IMR-90 (cell line): ENCODE data around the gene PTPRS. TPM values are rescaled to one million over a fixed set of nuclear protein-coding genes. Genes with fewer than 3 reads are reported as not detected.
"Not testable (repeated sequence)": the region's sequence is repeated elsewhere in the genome, so short reads cannot be mapped to it uniquely, and the experiment has no call there.

Source experiments
- ATAC-seq: fragments of 200-7000 bp; cut with Tn5 transposase; 2 replicates; pipeline ENCODE4 v1.9.1; 2020; ENCODE audit warnings: low read depth, mild to moderate bottlenecking, moderate library complexity
- BruUV-seq: library from RNA; stranded (reverse); fragments of 400-500 nt; replicated peaks from 2 replicates; lab custom pipeline; 2021; lab: Mats Ljungman, UMichigan
- CTCF ChIA-PET: fragments of 300-600 bp; formaldehyde crosslinking; extraction: SDS; loops from one replicate; lab custom pipeline; 2021; ENCODE audit warnings: antibody characterized with exemption; lab: Yijun Ruan, JAX
- POLR2A ChIA-PET: fragments of 300-600 bp; sonication (Branson Sonifier 250); formaldehyde crosslinking; loops from one replicate; lab custom pipeline; 2022; ENCODE audit warnings: antibody characterized with exemption; ENCODE audit not compliant: unreplicated experiment; lab: Charles Lee
- DNase-seq: peaks from one replicate; pipeline ENCODE4 v3.0.0; 2013
- H2AFZ ChIP-seq: replicated peaks from 2 replicates; pipeline ENCODE3; 2013; ENCODE audit warnings: low read length, mild to moderate bottlenecking; ENCODE audit not compliant: poor library complexity
- H2AK5ac ChIP-seq: 2 replicates; pipeline ENCODE4 v1.6.1; 2013; ENCODE audit warnings: low read depth, low read length, inconsistent platforms
- H2AK9ac ChIP-seq: replicated peaks from 2 replicates; pipeline ENCODE3; 2013; ENCODE audit warnings: mild to moderate bottlenecking, low read depth, low read length, moderate library complexity; ENCODE audit not compliant: poor library complexity
- H2BK120ac ChIP-seq: 2 replicates; pipeline ENCODE4 v1.6.1; 2013; ENCODE audit warnings: low read depth, low read length, inconsistent platforms
- H2BK15ac ChIP-seq: 3 replicates; pipeline ENCODE4 v1.6.1; 2013; ENCODE audit warnings: low read depth, low read length, inconsistent platforms
- H2BK20ac ChIP-seq: 2 replicates; pipeline ENCODE4 v1.6.1; 2013; ENCODE audit warnings: low read depth, mild to moderate bottlenecking, inconsistent platforms, low read length, moderate library complexity
- H2BK5ac ChIP-seq: 2 replicates; pipeline ENCODE4 v1.6.1; 2013; ENCODE audit warnings: mild to moderate bottlenecking, low read depth, low read length, inconsistent platforms; ENCODE audit not compliant: poor library complexity, severe bottlenecking
- H3K14ac ChIP-seq: replicated peaks from 2 replicates; pipeline ENCODE4 v1.6.1; 2013; ENCODE audit warnings: low read depth, low read length, inconsistent platforms
- H3K18ac ChIP-seq: 2 replicates; pipeline ENCODE4 v1.6.1; 2013; ENCODE audit warnings: low read depth, low read length, control low read depth
- H3K23ac ChIP-seq: 2 replicates; pipeline ENCODE4 v1.6.1; 2013; ENCODE audit warnings: low read depth, low read length, inconsistent platforms
- H3K27ac ChIP-seq: 2 replicates; pipeline ENCODE4 v1.5.1; 2013; ENCODE audit warnings: mild to moderate bottlenecking, control low read depth, low read length; ENCODE audit not compliant: insufficient read depth
- H3K27me3 ChIP-seq: 2 replicates; pipeline ENCODE4 v1.6.1; 2013; ENCODE audit warnings: low read length; ENCODE audit not compliant: control insufficient read depth, insufficient read depth
- H3K36me3 ChIP-seq: 2 replicates; pipeline ENCODE4 v1.6.1; 2013; ENCODE audit warnings: low read length, mixed read lengths; ENCODE audit not compliant: control insufficient read depth, insufficient read depth
- H3K4ac ChIP-seq: 2 replicates; pipeline ENCODE4 v1.6.1; 2013; ENCODE audit warnings: low read depth, low read length, inconsistent platforms
- H3K4me1 ChIP-seq: 2 replicates; pipeline ENCODE4 v1.6.1; 2013; ENCODE audit warnings: low read length, mixed read lengths; ENCODE audit not compliant: control insufficient read depth, insufficient read depth
- H3K4me2 ChIP-seq: 2 replicates; pipeline ENCODE4 v1.6.1; 2013; ENCODE audit warnings: low read depth, mild to moderate bottlenecking, control low read depth, low read length, moderate library complexity
- H3K4me3 ChIP-seq: 2 replicates; pipeline ENCODE4 v1.5.1; 2013; ENCODE audit warnings: low read depth, mild to moderate bottlenecking, control low read depth, low read length, moderate library complexity; ENCODE audit not compliant: insufficient read depth
- H3K56ac ChIP-seq: 2 replicates; pipeline ENCODE4 v1.6.1; 2013; ENCODE audit warnings: low read length, inconsistent platforms; ENCODE audit not compliant: insufficient read depth; ENCODE audit errors: extremely low read depth
- H3K79me1 ChIP-seq, 2 experiments: 2 replicates each; pipeline ENCODE4 v1.6.1; 2013; ENCODE audit warnings: low read length in 2 of 2, inconsistent platforms in 1 of 2, low read depth in 1 of 2
- H3K9ac ChIP-seq: 2 replicates; pipeline ENCODE4 v1.6.1; 2013; ENCODE audit warnings: low read depth, low read length, control low read depth
- H3K9me1 ChIP-seq: 2 replicates; pipeline ENCODE4 v1.6.1; 2013; ENCODE audit warnings: low read length, inconsistent platforms; ENCODE audit not compliant: insufficient read depth
- H3K9me3 ChIP-seq: 2 replicates; pipeline ENCODE4 v1.6.1; 2013; ENCODE audit warnings: low read length; ENCODE audit not compliant: control insufficient read depth, insufficient read depth
- H4K20me1 ChIP-seq: 2 replicates; pipeline ENCODE4 v1.6.1; 2013; ENCODE audit warnings: low read length, inconsistent platforms; ENCODE audit not compliant: insufficient read depth
- H4K5ac ChIP-seq: 2 replicates; pipeline ENCODE4 v1.6.1; 2013; ENCODE audit warnings: mild to moderate bottlenecking, low read depth, low read length, control low read depth
- H4K8ac ChIP-seq, 2 experiments: 2 replicates each; pipeline ENCODE4 v1.6.1; 2013; ENCODE audit warnings: low read depth in 2 of 2, low read length in 2 of 2, control low read depth in 1 of 2, inconsistent platforms in 1 of 2
- H4K91ac ChIP-seq: 2 replicates; pipeline ENCODE4 v1.6.1; 2013; ENCODE audit warnings: low read depth, low read length, inconsistent platforms; ENCODE audit not compliant: insufficient read depth
- FOS ChIP-seq: fragments of 150-350 bp; IDR thresholded peaks from 2 replicates; pipeline ENCODE4 v1.6.1; 2016; ENCODE audit warnings: low read depth, low read length
- MAFK ChIP-seq: IDR thresholded peaks from 2 replicates; pipeline ENCODE4 v1.6.1; 2012; ENCODE audit warnings: low read depth, low read length, improper control_type of control experiment
- MXI1 ChIP-seq: IDR thresholded peaks from 2 replicates; pipeline ENCODE4 v1.6.1; 2012; ENCODE audit warnings: low read depth, mild to moderate bottlenecking, low read length, moderate library complexity, borderline replicate concordance
- NFE2L2 ChIP-seq: fragments of 150-350 bp; IDR thresholded peaks from 2 replicates; pipeline ENCODE4 v1.6.1; 2016; ENCODE audit warnings: low read depth, mild to moderate bottlenecking, low read length
- RCOR1 ChIP-seq: IDR thresholded peaks from 2 replicates; pipeline ENCODE4 v1.6.1; 2012; ENCODE audit warnings: mild to moderate bottlenecking, low read length, improper control_type of control experiment; ENCODE audit not compliant: insufficient replicate concordance
- RFX5 ChIP-seq: IDR thresholded peaks from 2 replicates; pipeline ENCODE4 v1.8.0; 2012; ENCODE audit warnings: low read depth, mild to moderate bottlenecking, low read length, moderate library complexity
- SMC3 ChIP-seq: fragments of 150-350 bp; IDR thresholded peaks from 2 replicates; pipeline ENCODE4 v1.6.1; 2016; ENCODE audit warnings: low read depth, mild to moderate bottlenecking, antibody characterized with exemption, low read length, moderate library complexity
- WGBS, 2 experiments: methylation state at CpG; one replicate each; pipeline versions ENCODE4 v1.1.5 to v1.1.7; 2013; ENCODE audit warnings: missing lambda C conversion rate in 2 of 2; ENCODE audit not compliant: insufficient read length in 1 of 2; ENCODE audit errors: extremely low coverage in 2 of 2; 5-methylcytosine and 5-hydroxymethylcytosine counted together
- dilution Hi-C: fragments of 300-500 bp; cut with HindIII; formaldehyde crosslinking; loops from one replicate; pipeline ENCODE4 v1.14.3; 2018; ENCODE audit warnings: low sequenced_read_pairs; ENCODE audit not compliant: unreplicated experiment
- in situ Hi-C: fragments of 300-500 bp; cut with MboI; formaldehyde crosslinking; loops from 3 replicates; pipeline ENCODE4 v1.14.3; 2019; ENCODE audit warnings: low sequenced_read_pairs, inconsistent platforms, mixed read lengths
- intact Hi-C: fragments of 100-400 bp; cut with micrococcal nuclease; formaldehyde crosslinking; loops from 2 replicates; pipeline ENCODE4 v1.10.0; 2022
- polyA plus RNA-seq, 3 experiments: library from polyadenylated mRNA; depleted of rRNA; stranded (reverse); fragments of >200 nt; gene quantifications; 2 replicates each; pipeline ENCODE4 v1.2.3, GENCODE V29; 2012; ENCODE audit warnings: low replicate concordance in 1 of 3
- total RNA-seq: library from RNA; depleted of rRNA; stranded (reverse); fragments of >200 nt; gene quantifications from 2 replicates; pipeline ENCODE4 v1.2.3, GENCODE V29; 2012
- TF ChIP-seq, protein P1 (sequence below): fragments of 150-350 bp; IDR thresholded peaks from 2 replicates; pipeline ENCODE4 v1.6.1; 2016; ENCODE audit warnings: low read depth, mild to moderate bottlenecking, low read length, moderate library complexity, borderline replicate concordance

PTPRS gene
- total and polyA plus RNA-seq, 2 of the 4 experiments (the other 2 are of a cell fraction), result 40.1 to 51.9 TPM

DNA sequence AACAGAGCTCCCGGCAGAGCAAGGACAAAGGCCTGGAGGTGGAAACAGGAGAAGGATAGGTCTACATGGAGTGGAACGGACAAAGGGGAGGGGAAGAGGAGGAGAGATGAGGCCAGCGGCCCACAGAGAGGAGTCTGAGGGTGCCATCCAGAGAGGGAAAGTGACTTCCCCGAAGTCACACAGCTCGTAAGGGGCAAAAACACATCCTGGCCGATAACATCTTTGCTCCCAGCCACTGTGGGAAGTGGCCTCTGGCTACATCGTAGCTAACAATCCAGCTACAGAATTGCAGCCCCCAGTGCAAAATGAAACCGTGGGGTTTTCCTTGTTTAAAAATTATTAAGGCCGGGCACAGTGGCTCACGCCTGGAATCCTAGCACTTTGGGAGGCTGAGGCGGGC, 11.5 kb downstream of the PTPRS start:
- no peak overlapping the region for H3K27ac ChIP-seq
- H3K14ac ChIP-seq, result no peak overlapping the region
- H3K9me1 ChIP-seq, result no peaks in the 10 kb centered on the region
- in situ Hi-C loops (no loop called here), intact Hi-C loops (no loop called here), dilution Hi-C loops (no loop called here)
- H3K4me2 ChIP-seq, result no peak overlapping the region
- H3K56ac ChIP-seq, result no peak overlapping the region
- no peak for TF ChIP-seq NFE2L2
- no peak for TF ChIP-seq FOS
- no peak for TF ChIP-seq SMC3
- no peak for TF ChIP-seq RFX5
- no peak for TF ChIP-seq MAFK
- no peak for TF ChIP-seq RCOR1
- TF ChIP-seq, protein P1, sequence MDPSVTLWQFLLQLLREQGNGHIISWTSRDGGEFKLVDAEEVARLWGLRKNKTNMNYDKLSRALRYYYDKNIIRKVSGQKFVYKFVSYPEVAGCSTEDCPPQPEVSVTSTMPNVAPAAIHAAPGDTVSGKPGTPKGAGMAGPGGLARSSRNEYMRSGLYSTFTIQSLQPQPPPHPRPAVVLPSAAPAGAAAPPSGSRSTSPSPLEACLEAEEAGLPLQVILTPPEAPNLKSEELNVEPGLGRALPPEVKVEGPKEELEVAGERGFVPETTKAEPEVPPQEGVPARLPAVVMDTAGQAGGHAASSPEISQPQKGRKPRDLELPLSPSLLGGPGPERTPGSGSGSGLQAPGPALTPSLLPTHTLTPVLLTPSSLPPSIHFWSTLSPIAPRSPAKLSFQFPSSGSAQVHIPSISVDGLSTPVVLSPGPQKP, result no peak
- no peak for TF ChIP-seq MXI1
- peaks cover 21% of the 10 kb centered on the region for H4K20me1 ChIP-seq
- no peaks in the 10 kb centered on the region for H3K27me3 ChIP-seq
- no peak overlapping the region for H2AK5ac ChIP-seq
- H2BK15ac ChIP-seq, result no peak overlapping the region
- ATAC-seq, result no peak
- H3K18ac ChIP-seq, result no peak overlapping the region
- H2BK5ac ChIP-seq, result no peak overlapping the region
- H2BK20ac ChIP-seq, result no peak overlapping the region
- H4K8ac ChIP-seq, result no peak overlapping the region
- no peak overlapping the region for H3K23ac ChIP-seq
- no peak overlapping the region for H2AK9ac ChIP-seq
- no peak for DNase-seq
- POLR2A ChIA-PET, result no interaction called here
- BruUV-seq, result no TSS peak
- H3K4me1 ChIP-seq, result no peaks in the 10 kb centered on the region
- no peak overlapping the region for H2AFZ ChIP-seq
- WGBS, 2 experiments, result 91% methylated on average over 6 of the region's 11 CpGs; no CpG with 5 or more reads in 1 of the 2 experiments
- CTCF ChIA-PET, result no interaction called here
- H4K5ac ChIP-seq, result no peak overlapping the region
- H3K4ac ChIP-seq, result no peak overlapping the region
- H3K4me3 ChIP-seq, result no peak overlapping the region
- H3K9me3 ChIP-seq, result 0 out of 2 replicates have a peak, but pooled peaks cover 2% of the 10 kb centered on the region
- no peak overlapping the region for H4K91ac ChIP-seq
- peaks cover 3% of the 10 kb centered on the region for H3K36me3 ChIP-seq
- no peaks in the 10 kb centered on the region; a peak in 2 of 4 replicates for H3K79me1 ChIP-seq
- no peak overlapping the region for H3K9ac ChIP-seq
- no peak overlapping the region for H2BK120ac ChIP-seq

DNA sequence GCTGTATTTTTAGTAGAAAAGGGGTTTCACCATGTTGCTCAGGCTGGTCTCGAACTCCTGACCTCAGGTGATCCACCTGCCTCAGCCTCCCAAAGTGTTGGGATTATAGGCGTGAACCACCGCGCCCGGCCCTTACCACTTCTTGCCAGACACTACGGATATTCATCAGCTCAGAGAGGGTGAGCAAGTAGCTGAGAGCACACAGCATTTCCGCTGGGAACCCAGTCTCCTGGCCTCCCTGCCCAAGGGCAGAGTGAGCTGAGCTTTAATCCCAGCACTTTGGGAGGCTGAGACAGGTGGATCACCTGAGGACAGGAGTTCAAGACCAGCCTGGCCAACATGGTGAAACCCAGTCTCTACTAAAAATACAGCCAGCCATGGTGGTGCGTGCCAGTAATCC, 12.2 kb downstream of the PTPRS start:
- in situ Hi-C loops, H3K14ac ChIP-seq, H3K4ac ChIP-seq, H3K27me3 ChIP-seq, H3K36me3 ChIP-seq, H4K5ac ChIP-seq, H2BK15ac ChIP-seq, H3K79me1 ChIP-seq, intact Hi-C loops, H4K91ac ChIP-seq, H3K56ac ChIP-seq, H3K4me3 ChIP-seq, H3K9me3 ChIP-seq, H3K23ac ChIP-seq, POLR2A ChIA-PET, H3K18ac ChIP-seq, CTCF ChIA-PET, H3K4me1 ChIP-seq, H2AK9ac ChIP-seq, H2AFZ ChIP-seq, DNase-seq, ATAC-seq, H2BK120ac ChIP-seq, H3K9ac ChIP-seq, H2BK5ac ChIP-seq, H4K8ac ChIP-seq, BruUV-seq, H3K27ac ChIP-seq, H2BK20ac ChIP-seq, dilution Hi-C loops, H3K9me1 ChIP-seq, H3K4me2 ChIP-seq, H2AK5ac ChIP-seq: not testable (repeated sequence)
- WGBS, 2 experiments, result 100% methylated on average over 7 of the region's 8 CpGs; no CpG with 5 or more reads in 1 of the 2 experiments
- H4K20me1 ChIP-seq, result peaks cover 20% of the 10 kb centered on the region
